ENCODE results near the gene HMGN4.
"Not testable (repeated sequence)": the region's sequence is repeated elsewhere in the genome, so short reads cannot be mapped to it uniquely, and the experiment has no call there.

DNA sequence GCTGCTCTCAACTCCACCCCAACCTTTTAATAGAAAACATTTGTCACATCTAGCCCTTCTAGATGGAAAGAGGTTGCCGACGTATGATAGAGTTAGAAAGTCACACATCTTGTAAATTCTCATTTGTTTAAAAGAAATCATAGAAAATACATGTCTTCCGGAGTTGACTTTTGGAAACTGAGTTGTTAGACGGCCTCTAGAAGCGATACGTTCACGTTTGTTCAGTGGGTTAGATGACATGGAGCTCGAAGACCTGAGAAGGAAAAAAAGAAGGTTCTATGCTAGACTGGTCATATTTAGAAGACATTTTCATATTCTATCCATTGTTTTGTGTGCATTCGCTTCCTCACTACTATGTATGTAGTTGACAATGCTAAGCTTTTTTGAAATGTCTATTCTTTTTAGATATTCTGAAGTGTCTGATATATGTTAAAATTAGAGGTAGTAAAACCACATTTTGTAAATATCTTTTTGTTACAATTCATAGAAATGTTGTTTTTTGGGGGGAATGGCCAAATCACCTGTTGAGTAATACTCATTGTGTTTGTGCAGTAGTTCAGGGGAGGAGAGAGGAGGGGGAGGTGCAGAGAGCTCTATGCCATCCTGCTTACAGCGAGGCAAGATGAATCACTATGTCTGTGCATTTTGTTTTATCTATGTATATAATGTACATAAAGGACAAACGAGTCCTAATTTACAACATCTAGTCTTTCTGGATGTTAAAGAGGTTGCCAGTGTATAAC is 15.5 kb upstream of the HMGN4 start:
- TF ChIP-seq, protein P1, sequence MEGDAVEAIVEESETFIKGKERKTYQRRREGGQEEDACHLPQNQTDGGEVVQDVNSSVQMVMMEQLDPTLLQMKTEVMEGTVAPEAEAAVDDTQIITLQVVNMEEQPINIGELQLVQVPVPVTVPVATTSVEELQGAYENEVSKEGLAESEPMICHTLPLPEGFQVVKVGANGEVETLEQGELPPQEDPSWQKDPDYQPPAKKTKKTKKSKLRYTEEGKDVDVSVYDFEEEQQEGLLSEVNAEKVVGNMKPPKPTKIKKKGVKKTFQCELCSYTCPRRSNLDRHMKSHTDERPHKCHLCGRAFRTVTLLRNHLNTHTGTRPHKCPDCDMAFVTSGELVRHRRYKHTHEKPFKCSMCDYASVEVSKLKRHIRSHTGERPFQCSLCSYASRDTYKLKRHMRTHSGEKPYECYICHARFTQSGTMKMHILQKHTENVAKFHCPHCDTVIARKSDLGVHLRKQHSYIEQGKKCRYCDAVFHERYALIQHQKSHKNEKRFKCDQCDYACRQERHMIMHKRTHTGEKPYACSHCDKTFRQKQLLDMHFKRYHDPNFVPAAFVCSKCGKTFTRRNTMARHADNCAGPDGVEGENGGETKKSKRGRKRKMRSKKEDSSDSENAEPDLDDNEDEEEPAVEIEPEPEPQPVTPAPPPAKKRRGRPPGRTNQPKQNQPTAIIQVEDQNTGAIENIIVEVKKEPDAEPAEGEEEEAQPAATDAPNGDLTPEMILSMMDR (IDR thresholded peaks at IDR 0.05) = not testable (repeated sequence)
- not testable (repeated sequence) for TF ChIP-seq POLR2A (IDR thresholded peaks at IDR 0.05)

All from thyroid gland (tissue), 4 donors.